HG03457 (cell line): ENCODE data around the gene LRRC15.

Experiments used
- ATAC-seq: cut with Tn5 transposase; IDR thresholded peaks from one replicate; pipeline ENCODE4 v1.9.1; 2021; ENCODE audit warnings: moderate number of reproducible peaks; ENCODE audit not compliant: unreplicated experiment

The LRRC15 gene

GRCh38 chr3:194305356-194306108 lies 64.0 kb downstream of the LRRC15 start:
- no peak for ATAC-seq
